Erythroblast (primary cell): Measurements from ENCODE around the gene TXNL1.

ENCODE experiments used
- GATA1 ChIP-seq: IDR thresholded peaks from 2 replicates; pipeline ENCODE4 v1.6.1; 2011; ENCODE audit warnings: low read depth, mild to moderate bottlenecking, control low read depth, low read length, moderate library complexity
- POLR2A ChIP-seq: IDR thresholded peaks from 2 replicates; pipeline ENCODE4 v1.6.1; 2011; ENCODE audit warnings: mild to moderate bottlenecking, low read length

GRCh38 chr18:56650944-56651770 is 12.8 kb upstream of the TXNL1 start, which contains the start of gene WDR7:
- TF ChIP-seq POLR2A: peak; percentile 73
- TF ChIP-seq GATA1: no peak
